ENCODE data around the gene EML5. TPM values are rescaled to one million over a fixed set of nuclear protein-coding genes. Genes with fewer than 3 reads are reported as not detected.

Gene EML5
- total RNA-seq, 1 experiment from 2014 or later = 1.8 TPM

DNA sequence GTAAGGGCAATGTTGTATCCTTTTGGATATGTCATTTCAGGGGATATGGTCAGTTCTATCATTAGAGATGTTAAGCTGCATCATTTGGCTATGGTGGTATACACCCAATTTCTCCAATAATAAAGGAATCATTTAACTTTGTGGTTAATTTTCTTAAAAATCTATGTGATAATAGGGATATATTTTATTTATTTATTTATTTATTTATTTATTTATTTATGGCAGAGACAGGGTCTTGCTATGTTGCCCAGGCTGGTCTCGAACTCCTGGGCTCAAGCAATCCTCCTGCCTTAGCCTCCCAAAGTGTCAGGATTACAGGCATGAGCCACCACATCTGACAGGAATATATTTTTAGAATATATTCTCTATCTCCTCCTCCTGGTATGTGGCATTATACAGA, 85.7 kb downstream of the EML5 start:
- ChIA-PET CTCF (no interaction called here), RAD21 (ENCODE audit: low non-redundant PET in 1 of 2, low total read pairs in 2 of 2, uncharacterized antibody in 2 of 2, unreplicated experiment in 2 of 2) (no interaction called here), POLR2A (no interaction called here)
- no peak overlapping the region for H3K9ac ChIP-seq (ENCODE audit: low read length)
- no peak for ATAC-seq
- TF ChIP-seq SRF (IDR thresholded peaks at IDR 0.05; ENCODE audit: low read depth) (no peak), POLR2AphosphoS5 (IDR thresholded peaks at IDR 0.05; ENCODE audit: low read depth, low read length) (no peak), CEBPB (IDR thresholded peaks at IDR 0.05; ENCODE audit: low read depth) (no peak), TCF7L2 (IDR thresholded peaks at IDR 0.05; ENCODE audit: borderline replicate concordance, extremely low read depth, insufficient read depth, insufficient read length) (no peak), ZNF274 (IDR thresholded peaks at IDR 0.05; ENCODE audit: low read depth, low read length) (no peak), FOSL1 (IDR thresholded peaks at IDR 0.05; ENCODE audit: low read depth) (no peak), ELF1 (IDR thresholded peaks at IDR 0.05; ENCODE audit: borderline replicate concordance, low read depth) (no peak)
- TF ChIP-seq, protein P1, sequence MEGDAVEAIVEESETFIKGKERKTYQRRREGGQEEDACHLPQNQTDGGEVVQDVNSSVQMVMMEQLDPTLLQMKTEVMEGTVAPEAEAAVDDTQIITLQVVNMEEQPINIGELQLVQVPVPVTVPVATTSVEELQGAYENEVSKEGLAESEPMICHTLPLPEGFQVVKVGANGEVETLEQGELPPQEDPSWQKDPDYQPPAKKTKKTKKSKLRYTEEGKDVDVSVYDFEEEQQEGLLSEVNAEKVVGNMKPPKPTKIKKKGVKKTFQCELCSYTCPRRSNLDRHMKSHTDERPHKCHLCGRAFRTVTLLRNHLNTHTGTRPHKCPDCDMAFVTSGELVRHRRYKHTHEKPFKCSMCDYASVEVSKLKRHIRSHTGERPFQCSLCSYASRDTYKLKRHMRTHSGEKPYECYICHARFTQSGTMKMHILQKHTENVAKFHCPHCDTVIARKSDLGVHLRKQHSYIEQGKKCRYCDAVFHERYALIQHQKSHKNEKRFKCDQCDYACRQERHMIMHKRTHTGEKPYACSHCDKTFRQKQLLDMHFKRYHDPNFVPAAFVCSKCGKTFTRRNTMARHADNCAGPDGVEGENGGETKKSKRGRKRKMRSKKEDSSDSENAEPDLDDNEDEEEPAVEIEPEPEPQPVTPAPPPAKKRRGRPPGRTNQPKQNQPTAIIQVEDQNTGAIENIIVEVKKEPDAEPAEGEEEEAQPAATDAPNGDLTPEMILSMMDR (IDR thresholded peaks at IDR 0.05 in 2 of 3, conservative IDR thresholded peaks at IDR 0.05 in 1 of 3; ENCODE audit: borderline replicate concordance in 1 of 3, insufficient read depth in 1 of 3, low read depth in 2 of 3, low read length in 2 of 3) = no peak
- BruUV-seq (replicated peaks) = no TSS peak
- intact Hi-C loops (cut with micrococcal nuclease) = no loop called here
- H3K36me3 ChIP-seq (ENCODE audit: control insufficient read depth in 1 of 2, insufficient read depth in 2 of 2, low read length in 2 of 2) = no peaks in the 10 kb centered on the region
- H3K27me3 ChIP-seq (ENCODE audit: insufficient read depth, low read length) = no peaks in the 10 kb centered on the region
- no peaks in the 10 kb centered on the region for H3K9me3 ChIP-seq (ENCODE audit: control insufficient read depth in 1 of 2, insufficient read depth in 1 of 2, low read depth in 1 of 2, low read length in 2 of 2)
- H3K79me2 ChIP-seq (ENCODE audit: insufficient read depth, low read length) = no peaks in the 10 kb centered on the region
- no peak overlapping the region for H3K4me3 ChIP-seq (replicated peaks in 1 of 2; ENCODE audit: low read depth in 1 of 2, low read length in 2 of 2)
- H2AFZ ChIP-seq (ENCODE audit: low read depth, low read length, poor library complexity, severe bottlenecking) = no peak overlapping the region
- H3K4me2 ChIP-seq (ENCODE audit: low read length) = no peak overlapping the region
- DNase-seq (ENCODE audit: low read depth, low spot score) = no peak
- H3K4me1 ChIP-seq (ENCODE audit: control insufficient read depth in 1 of 2, insufficient read depth in 2 of 2, low read length in 2 of 2) = no peaks in the 10 kb centered on the region
- H3K9me2 ChIP-seq (ENCODE audit: insufficient read depth) = no peaks in the 10 kb centered on the region
- no peaks in the 10 kb centered on the region for H4K20me1 ChIP-seq (ENCODE audit: insufficient read depth)
- no peak overlapping the region for H3K27ac ChIP-seq (ENCODE audit: low read depth, low read length)

- POLR2A ChIA-PET = no interaction called here
- CTCF ChIA-PET = interaction anchor here (1.0 kb wide), 1 partner anchor 9 kb away, joined by 3 read pairs; no protein-coding TSS in a partner anchor
- Histone ChIP-seq H2AFZ (ENCODE audit: low read depth, low read length, poor library complexity, severe bottlenecking) (no peak overlapping the region), H3K4me2 (ENCODE audit: low read length) (no peak overlapping the region), H3K4me1 (ENCODE audit: control insufficient read depth in 1 of 2, insufficient read depth in 2 of 2, low read length in 2 of 2) (no peaks in the 10 kb centered on the region), H3K4me3 (replicated peaks in 1 of 2; ENCODE audit: low read depth in 1 of 2, low read length in 2 of 2) (no peak overlapping the region), H3K36me3 (ENCODE audit: control insufficient read depth in 1 of 2, insufficient read depth in 2 of 2, low read length in 2 of 2) (no peaks in the 10 kb centered on the region), H4K20me1 (ENCODE audit: insufficient read depth) (no peaks in the 10 kb centered on the region), H3K79me2 (ENCODE audit: insufficient read depth, low read length) (no peaks in the 10 kb centered on the region), H3K27ac (ENCODE audit: low read depth, low read length) (no peak overlapping the region), H3K9me3 (ENCODE audit: control insufficient read depth in 1 of 2, insufficient read depth in 1 of 2, low read depth in 1 of 2, low read length in 2 of 2) (no peaks in the 10 kb centered on the region), H3K27me3 (ENCODE audit: insufficient read depth, low read length) (no peaks in the 10 kb centered on the region), H3K9ac (ENCODE audit: low read length) (no peak overlapping the region), H3K9me2 (ENCODE audit: insufficient read depth) (no peaks in the 10 kb centered on the region)
- ATAC-seq (no peak), DNase-seq (ENCODE audit: low read depth, low spot score) (no peak)
- intact Hi-C loops (cut with micrococcal nuclease) = no loop called here
- RAD21 ChIA-PET (ENCODE audit: low non-redundant PET in 1 of 2, low total read pairs in 2 of 2, uncharacterized antibody in 2 of 2, unreplicated experiment in 2 of 2) = no interaction called here
- no TSS peak for BruUV-seq (replicated peaks)
- TF ChIP-seq POLR2AphosphoS5 (IDR thresholded peaks at IDR 0.05; ENCODE audit: low read depth, low read length) (no peak), SP1 (IDR thresholded peaks at IDR 0.05; ENCODE audit: low read depth) (no peak), POLR2A (IDR thresholded peaks at IDR 0.05; ENCODE audit: borderline replicate concordance, extremely low read depth, insufficient read depth, insufficient read length) (no peak), SRF (IDR thresholded peaks at IDR 0.05; ENCODE audit: low read depth) (no peak), ZFX (IDR thresholded peaks at IDR 0.05) (no peak), CBX3 (IDR thresholded peaks at IDR 0.05; ENCODE audit: low read depth) (no peak), FOSL1 (IDR thresholded peaks at IDR 0.05; ENCODE audit: low read depth) (no peak), YY1 (IDR thresholded peaks at IDR 0.05; ENCODE audit: extremely low read depth, insufficient replicate concordance, low read depth, low read length) (no peak), JUND (IDR thresholded peaks at IDR 0.05) (no peak)
- TF ChIP-seq, protein P1 (IDR thresholded peaks at IDR 0.05 in 2 of 3, conservative IDR thresholded peaks at IDR 0.05 in 1 of 3; ENCODE audit: borderline replicate concordance in 1 of 3, insufficient read depth in 1 of 3, low read depth in 2 of 3, low read length in 2 of 3) = no peak
These were observed 86.3 kb downstream of the EML5 start for GRCh38 chr14:88706425-88706824.
